ENCODE measurements around the gene FBXO27.
"Not testable (repeated sequence)": the region's sequence is repeated elsewhere in the genome, so short reads cannot be mapped to it uniquely, and the experiment has no call there.

Gene FBXO27

DNA sequence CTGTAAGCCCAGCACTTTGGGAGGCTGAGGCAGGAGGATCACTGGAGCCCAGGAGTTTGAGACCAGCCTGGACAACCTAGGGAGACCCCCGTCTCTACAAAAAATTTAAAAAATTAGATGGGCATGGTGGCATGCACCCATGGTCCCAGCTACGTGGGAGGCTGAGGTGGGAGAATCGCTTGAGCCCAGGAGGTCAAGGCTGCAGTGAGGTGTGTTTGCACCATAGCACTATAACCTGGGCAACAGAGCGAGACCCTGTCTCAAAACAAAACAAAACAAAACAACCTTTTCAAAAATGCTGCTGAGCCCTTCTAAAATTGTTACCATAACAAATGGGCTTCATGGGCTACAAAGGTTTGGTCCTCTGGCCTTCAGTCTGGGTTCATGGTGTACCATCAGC lies 43.7 kb downstream of the FBXO27 start:
- not testable (repeated sequence) for DNase-seq (ENCODE audit: low read depth in 2 of 2)

DNA sequence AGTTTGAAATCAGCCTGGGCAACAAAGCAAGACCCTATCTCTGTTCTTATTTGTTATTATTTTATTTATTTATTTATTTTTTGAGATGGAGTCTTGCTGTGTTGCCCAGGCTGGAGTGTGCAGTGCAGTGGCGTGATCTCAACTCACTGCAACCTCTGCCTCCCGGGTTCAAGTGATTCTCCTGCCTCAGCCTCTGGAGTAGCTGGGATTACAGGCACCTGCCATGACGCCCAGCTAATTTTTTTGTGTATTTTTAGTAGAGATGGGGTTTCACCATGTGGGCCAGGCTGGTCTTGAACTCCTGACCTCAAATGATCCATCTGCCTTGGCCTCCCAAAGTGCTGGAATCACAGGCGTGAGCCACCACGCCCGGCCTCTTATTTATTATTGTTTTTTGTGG lies 44.6 kb downstream of the FBXO27 start:
- DNase-seq (ENCODE audit: low read depth in 2 of 2): not testable (repeated sequence)

DNA sequence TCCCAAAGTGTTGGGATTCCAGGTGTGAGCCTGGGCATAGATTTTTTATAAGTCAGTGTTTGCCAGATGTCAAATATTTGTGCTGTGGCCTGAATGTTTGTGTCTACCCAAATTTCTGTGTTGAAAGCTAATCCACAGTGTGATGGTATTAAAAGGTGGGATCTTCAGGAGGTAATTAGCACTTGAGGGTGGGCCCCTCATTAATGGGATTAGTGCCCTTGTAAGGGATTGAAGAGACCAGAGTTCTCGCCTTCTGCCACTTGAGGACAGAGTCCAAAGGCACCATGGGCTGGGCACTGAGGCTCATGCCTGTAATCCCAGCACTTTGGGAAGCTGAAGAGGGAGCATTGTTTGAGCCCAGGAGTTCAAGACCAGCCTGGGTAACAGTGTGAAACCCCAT lies 47.1 kb downstream of the FBXO27 start:
- no peak for DNase-seq (ENCODE audit: low read depth in 2 of 2)

DNA sequence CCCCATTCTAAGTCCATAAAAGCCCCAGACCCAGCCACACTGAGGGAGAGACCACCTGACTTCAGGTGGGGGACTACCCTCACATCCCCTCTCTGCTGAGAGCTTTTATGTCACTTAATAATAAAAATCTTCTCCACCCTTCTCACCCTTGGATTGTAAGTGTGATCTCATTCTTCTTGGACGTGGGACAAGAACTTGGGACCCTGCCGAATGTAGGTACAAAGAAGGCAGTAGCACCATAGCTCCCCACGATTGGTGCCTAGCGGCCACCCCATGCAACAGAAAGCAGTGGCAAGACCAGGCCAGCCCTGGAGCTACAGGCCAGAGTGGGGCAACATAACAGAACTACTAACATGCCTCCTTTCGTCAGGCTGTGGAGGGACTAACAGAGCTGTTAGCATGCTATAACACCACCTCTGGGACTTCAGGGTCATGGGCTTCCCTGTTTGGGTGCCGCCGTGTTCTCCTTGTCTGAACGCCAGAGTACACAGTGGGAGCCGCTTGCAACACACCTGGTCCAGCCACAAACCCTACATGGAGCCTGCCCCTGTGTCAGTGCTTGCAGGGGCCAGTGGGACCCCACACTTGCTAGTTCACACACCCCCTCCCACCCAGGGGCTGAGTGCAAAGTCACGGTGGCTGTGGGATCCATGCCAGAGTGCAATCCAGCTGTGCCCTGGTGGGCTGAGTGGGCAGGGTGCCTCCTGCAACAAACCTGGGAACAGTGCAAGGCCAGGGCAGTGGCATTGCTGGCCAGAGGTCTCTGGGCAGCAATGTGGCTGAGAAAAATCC lies 51.6 kb downstream of the FBXO27 start:
- no peak for DNase-seq (ENCODE audit: low read depth in 2 of 2)

DNA sequence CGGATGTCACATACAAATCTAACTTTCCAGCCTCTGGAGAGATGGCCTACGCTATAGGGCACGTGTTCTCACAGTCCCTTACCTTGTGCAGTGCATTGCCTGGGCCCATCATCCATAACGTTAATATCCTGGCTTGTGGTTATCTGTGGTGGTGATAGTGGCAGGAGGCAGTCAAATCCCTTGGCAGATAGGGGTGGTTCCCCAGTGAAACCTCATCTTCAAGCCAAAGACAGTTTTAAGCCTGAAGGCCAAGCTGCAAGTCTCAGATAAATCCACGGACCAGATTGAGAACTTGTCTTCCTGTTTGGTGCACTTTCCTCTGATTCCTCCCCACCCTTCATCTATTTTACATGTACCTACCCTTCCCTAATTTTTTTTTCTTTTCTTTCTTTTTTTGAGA lies 52.5 kb downstream of the FBXO27 start:
- no peak for DNase-seq (ENCODE audit: low read depth in 2 of 2)

DNA sequence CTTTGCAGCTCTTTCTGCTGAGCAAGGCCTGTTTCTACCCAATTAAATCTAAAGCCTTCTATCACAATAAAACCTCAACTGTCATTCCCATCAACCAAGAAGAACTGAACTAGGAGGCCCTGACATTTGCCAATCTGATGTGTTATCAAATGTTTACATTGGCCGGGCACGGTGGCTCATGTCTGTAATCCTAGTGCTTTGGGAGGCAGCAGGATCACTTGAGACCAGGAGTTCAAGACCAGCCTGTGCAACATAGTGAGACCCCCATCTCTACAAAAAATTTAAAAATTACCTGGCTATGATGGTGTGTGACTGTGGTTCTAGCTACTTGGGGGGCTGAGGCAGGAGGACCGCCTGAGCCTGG lies 54.0 kb downstream of the FBXO27 start:
- DNase-seq (ENCODE audit: low read depth in 2 of 2): no peak

DNA sequence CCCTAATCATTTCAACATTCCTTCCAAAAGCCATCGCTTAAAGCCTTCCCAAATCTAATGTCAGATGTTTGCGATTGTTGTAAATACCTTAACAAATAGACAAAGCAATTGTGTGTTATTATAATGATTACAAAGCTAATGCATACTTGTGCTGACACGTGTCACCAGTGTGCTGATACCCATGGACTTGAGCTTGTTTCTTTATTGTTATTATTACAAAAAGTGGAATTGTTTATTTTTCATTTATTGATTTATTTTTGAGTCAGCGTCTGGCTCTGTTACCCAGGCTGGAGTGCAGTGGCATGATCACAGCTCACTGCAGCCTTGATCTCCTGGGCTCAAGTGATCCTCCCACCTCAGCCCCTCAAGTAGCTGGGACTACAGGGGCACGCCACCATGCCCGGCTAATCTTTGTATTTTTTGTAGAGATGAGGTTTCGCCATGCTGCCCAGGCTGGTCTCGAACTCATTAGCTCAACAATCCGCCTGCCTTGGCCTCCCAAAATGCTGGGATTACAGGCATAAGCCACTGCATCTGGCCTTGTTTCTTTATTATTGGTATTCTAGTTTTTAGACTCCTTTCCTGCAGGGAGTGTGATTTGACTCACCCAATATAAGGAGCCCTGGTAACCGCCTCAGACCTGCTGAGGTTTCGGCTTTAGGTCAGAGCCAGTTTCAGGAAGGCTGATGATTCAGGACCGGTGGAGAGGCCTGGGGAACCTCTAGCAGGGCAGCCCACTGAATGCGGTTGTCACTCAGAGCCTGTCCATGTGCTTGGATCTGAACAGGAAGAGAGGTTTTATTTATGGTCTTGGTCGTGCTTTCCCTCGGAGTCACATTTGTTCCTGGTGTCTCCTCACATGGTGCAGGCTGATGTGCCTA lies 54.7 kb downstream of the FBXO27 start:
- DNase-seq (ENCODE audit: low read depth in 2 of 2): no peak

DNA sequence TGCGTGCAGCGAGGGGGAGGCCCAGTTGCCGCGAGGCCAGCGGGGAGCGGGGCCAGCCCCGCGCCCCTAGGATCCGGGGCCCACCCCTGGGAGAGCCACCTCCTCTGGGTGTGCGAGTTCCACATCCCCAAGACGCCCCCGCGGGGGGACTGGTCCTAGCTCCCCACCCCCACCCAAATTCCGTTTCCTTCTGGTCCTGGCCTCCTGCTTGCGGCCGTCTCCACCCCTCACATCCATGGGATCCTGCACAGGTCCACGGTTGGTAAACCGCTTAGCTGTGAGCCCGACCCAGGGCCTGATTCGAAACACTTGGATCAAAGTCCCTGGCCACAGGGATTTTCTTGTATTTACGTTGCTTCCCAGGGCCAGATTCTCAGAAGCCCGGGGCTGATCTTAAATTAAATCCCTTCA lies 56.5 kb downstream of the FBXO27 start:
- DNase-seq (ENCODE audit: low read depth in 2 of 2): no peak

DNA sequence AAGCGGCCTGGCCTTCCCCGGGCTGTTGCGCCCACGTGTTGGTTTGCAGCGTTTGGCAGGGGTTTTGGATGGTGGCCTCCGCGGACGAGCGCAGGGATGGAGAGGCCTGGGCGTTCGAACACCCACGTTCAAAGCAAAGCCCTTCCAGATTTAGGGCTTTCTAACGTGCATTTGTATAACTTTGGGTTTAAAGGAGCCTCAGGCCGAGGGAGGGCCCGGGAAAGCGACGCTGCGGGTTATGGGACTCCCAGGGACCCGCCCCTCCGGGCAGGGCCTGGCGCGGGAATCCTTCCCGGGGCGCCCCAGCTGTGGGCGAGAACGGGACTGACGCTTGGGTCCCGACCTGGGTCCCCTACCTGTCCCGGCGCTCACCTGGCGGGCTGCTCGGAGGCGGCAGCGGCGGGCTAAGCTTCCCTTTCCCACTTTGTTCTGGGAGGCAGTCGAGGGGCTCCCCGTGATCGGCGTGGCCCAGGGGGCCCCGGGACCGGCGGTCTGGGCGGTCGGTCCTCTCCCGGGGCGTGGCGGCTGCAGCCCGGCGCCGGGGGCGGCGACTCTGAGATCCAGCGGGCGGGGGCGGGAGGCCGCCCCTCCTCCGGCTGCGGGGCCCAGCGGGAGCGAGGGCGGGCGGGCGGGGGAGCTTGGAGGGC lies 57.0 kb downstream of the FBXO27 start, which contains the start of gene FBXO17:
TSS of gene FBXO17 (minus strand) at position 529 of the 647 bp plus-strand sequence. CDS start 25,423 bp downstream, outside the sequence.
- no peak for DNase-seq (ENCODE audit: low read depth in 2 of 2)

DNA sequence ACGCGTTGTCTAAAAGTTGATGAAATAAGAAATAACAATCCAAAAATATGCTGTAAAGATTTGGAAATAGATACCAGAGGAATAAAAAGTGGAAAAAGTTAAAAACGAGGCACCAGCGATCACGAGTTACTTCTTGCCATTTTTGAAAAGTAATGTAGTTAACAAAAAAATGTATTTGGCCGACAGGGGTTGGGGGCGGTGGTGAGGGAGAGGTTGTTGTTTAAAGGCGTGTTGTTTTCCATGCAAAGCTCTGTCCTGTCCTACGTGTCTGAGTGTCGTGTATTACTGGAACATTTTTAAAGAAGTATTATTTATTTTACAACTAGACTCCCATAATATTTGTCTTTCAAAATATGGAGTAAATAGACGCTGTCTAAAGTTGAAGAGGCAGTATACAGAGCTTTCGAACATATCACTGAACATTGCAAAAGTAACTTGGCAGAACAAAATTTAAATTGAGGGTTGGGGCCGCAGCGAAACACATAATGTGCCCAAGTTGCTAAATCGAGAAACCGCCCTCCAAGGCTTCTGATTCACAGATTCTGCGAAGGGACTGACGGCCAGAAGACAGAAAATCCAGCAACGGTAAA lies 57.6 kb downstream of the FBXO27 start:
- no peak for DNase-seq (ENCODE audit: low read depth in 2 of 2)

Measured in stimulated activated CD8-positive, alpha-beta memory T cell treated with anti-CD3 and anti-CD28 coated beads, Interleukin-2, amount 100 ng/mL, for 1 hour (primary cell).